ENCODE data around the gene ADGRF5.

- no peak for TF ChIP-seq SPI1 (IDR thresholded peaks at IDR 0.05; ENCODE audit: low read depth, low read length)
- TF ChIP-seq POLR2A (IDR thresholded peaks at IDR 0.05; ENCODE audit: low read depth, low read length) = no peak
- no peak for TF ChIP-seq POLR2AphosphoS5 (IDR thresholded peaks at IDR 0.05; ENCODE audit: low read depth, low read length)
- TF ChIP-seq TAF1 (IDR thresholded peaks at IDR 0.05; ENCODE audit: low read depth, low read length) = no peak
- no peak for TF ChIP-seq PAX5 (IDR thresholded peaks at IDR 0.05; ENCODE audit: insufficient read depth, low read length, severe bottlenecking)
Measured at GRCh38 chr6:46963039-46963438, 41.3 kb upstream of the ADGRF5 start.
